Measurements from ENCODE around the gene MYD88.
"Not testable (repeated sequence)": the region's sequence is repeated elsewhere in the genome, so short reads cannot be mapped to it uniquely, and the experiment has no call there.

The MYD88 gene

DNA sequence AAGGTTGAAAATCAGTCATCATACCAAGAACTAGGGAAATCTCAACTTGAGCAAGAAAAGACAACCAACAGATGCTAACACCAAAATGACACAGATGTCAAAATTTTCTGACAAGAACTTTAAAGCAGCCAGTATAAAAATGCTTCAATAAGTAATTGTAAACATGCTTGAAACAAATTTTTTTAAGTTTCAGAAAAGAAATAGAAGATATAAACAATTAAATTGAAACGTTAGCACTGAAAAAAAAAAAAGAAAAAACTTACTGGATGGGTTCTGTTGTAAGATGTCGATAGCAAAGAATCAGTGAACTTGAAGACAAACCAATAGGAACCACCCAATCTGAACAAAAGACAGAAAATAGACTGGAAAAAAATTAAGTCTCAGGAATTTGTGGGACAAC, 8.0 kb downstream of the MYD88 start:
- no peak for DNase-seq

DNA sequence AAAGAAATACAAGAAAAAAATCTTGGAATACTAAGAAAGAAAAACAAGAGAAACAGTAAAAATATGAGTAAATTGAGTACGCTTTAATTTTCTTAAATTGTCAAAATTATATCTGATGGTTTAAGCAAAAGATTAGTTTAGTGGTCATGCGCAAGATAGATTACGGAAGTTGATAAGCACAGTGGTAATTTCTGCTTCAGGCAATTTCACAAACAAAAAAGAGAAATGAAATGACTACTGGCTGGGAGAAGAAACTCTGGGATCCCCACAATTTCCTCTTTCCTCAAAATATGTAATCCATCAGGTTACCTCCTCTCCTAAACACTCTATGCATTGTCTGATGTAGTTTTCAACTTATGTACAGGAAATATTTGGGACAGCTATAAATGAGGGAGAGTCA, 9.0 kb downstream of the MYD88 start:
- no peak for DNase-seq

DNA sequence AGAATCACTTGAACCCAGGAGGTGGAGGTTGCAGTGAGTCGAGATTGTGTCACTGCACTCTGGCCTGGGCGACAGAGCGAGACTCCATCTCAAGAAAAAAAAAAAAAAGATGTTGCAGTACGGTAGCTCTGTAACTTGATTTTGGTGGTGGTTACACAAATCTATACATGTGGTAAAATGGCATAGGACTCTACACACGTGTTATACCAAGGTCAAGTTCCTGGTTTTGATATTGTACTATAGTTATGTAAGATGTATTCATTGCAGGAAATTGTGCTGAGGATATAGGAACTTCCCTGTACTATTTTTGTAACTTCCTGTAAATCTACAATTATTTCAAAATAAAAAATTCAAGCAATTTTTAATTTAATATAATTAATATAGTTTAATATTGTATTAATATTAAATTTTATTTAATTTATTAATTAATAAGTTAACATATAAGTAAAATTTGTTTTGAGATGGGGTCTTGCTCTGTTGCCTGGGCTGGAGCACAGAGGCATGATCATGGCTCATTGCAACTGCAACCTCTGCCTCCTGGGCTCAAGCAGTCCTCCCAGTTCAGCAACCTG, 9.9 kb downstream of the MYD88 start:
- no peak for DNase-seq

DNA sequence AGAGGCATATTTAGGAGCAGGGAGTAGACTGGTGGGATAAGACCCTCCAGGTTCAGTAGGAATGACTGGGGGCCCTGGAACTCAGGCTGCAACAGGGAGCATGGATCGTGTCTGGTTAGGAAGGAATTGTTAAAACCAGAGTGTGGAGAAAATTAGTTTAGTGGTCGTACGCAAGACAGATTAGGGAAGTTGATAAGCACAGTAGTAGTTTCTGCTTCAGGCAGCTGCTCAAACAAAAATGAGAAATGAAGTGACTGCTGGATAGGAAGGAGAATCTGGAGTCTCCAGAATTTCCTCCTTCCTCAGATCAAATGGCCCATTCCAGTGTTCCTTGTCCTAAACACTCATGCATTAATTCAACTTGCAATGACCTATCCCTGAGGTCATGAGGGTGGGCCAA, 11.2 kb downstream of the MYD88 start:
- no peak for DNase-seq

DNA sequence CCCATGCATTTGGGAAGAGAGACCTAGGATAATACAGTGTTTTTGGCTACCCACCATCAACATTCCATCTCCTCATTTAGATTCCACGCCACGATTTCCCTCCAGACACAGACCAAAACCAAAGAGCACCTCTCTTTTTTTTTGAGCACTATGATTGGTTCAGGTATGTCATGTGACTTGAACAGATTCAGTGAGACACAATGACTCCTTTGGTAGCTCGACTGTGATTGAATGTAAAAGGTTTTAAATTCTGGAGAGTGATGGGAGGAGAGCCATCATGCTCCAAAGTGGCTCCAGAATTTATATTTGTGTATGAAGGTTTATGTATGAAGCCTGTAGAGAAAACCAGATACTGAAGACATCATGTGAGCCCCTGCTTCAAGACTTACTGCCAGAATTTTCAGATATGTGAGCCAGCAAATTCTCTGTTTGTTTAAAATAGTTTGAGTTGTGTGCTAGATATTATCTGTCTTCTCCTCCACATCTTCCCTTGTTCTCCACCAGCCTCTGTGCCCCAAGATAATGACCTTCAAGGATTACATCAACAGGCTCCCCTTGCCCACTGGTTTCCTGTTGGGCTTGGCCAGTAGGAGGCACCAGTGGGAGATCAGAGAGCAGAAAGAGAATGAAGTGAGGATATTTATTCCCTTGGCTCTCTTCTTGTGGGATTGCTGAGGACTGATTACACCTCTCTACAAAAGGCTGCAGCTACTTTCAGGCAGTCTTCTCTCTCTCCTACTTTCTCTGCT, 12.5 kb downstream of the MYD88 start:
- DNase-seq = no peak

DNA sequence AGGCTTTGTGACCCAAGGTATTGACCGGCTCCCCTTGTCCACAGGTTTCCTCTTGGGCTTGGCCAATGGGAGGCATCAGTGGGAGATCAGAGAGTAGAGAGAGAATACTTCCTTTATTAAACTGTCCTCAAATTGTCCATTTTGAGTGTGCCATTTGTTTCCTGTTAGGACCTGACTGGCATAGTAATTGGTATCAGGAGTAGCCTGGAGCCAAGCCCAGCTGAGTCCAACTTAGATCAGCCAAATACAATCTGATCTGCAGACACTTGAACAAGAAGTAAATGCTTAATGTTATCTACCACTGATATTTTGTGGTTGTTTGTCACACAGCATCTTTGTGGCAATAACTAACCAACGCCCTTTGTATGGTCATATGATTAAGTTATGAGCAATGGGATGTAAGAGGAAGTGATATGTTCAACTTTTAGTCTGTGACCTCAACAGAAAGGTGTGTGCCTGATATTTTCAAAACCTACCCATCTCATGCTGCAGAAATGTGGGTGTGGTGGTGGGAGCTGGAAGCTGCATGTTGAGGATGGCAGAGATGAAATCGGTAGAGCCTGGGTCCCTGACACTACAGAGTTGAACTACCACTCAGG, 13.3 kb downstream of the MYD88 start:
- DNase-seq = no peak

DNA sequence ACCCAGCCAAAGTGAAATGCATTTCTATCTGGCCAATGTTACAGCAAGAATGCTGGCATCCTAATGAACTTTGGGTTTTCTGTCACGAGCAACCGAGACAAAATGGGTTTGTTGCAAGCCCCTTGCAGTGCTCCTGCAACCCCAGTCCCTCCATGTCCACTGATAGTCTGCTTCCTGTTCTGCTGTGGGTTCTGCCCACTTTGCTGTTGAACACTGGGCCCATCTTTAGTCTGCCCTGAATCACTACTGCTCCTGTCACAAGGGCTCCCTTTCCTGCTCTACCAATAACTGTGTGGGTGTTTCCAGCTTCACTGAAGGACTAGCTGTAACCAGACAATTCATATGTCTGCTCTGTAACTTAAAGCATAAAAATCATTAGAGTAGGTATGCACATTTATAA, 14.1 kb downstream of the MYD88 start:
- no peak for DNase-seq

DNA sequence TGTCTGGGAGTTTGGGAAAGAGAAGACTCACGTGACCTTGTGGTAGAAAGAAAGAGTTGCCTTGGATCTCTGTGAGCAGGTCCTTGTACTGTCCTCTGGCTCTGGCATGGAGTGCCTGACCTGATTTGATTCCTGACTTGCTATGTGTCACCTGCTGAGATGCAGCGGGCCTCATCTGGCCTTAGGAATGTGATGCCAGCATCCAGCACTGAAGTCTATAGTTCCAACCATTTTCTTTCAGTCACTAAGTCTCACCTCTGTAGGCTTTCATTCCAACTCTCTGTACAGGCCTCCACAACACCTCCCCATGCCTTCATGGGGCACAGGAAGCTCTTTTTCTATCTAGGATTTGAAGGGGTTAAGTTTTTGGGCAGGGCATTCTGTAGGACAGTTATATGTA, 14.8 kb downstream of the MYD88 start:
- no peak for DNase-seq

DNA sequence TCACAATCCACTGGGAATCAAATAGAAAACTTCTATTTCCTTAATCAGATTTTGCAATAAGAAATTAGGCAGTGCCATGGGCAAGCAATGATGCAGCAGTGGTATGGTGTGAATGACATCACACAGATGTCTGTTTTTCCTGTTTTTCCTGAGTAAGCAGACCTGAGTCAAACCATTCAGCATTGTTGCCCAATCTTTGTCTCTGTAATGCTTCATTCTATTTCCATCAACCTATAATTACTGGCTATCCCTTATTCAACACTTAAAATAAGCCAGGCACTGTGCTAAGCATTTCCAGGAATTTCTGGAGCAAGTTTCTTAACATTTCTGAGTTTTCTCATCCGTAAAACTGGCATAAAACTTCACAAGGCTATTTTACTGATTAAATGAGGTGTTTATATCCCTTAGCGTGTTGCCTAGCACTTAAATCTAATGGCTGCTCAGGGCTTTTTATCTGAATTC, 15.6 kb downstream of the MYD88 start:
- DNase-seq = no peak

DNA sequence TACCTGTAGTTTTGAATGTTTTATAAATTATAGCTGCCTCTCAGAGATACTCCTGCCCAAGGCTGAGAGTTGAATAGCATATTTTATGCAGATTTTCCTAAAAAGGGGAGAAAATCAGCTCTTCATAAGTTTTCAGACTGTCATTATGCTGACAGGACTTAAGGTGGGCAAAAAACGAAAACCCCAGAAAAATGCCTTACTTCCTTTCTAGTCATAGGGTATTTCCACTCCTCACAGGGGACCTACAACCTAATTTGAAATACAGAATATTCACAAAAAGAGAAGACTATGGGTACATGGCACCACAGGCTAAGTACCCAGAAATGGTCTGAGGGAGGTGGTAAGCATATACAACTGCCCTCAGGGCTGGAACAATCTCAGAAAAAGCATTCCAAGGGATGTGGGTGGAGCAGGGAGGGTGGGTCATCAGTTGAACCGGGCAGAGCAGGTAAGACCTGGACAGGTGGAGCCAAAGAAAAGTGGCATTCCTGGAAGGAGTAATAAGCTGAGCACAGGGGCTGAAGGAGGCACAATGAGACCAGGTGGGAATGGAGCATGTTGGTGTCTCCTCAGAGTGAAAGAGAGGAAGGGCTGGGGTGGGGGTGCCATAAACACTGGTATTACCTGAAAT, 16.3 kb downstream of the MYD88 start:
- no peak for DNase-seq

DNA sequence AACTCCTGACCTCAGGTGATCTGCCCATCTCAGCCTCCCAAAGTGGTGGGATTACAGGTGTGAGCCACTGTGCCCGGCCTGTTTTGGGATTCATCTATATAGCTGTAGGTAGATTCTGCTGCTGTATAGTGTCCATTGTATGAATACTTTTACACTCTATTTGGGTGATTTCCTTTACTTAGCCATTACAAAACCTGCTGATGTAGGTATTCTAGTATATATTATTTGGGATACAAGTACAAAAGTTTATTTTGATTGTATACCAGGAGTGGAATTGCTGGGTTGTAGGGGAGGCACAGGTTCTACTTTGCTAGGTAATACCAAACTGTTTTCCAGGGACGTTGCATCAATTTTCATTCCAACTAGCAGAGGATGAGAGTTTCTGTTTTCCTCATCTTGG, 17.4 kb downstream of the MYD88 start:
- no peak for DNase-seq

DNA sequence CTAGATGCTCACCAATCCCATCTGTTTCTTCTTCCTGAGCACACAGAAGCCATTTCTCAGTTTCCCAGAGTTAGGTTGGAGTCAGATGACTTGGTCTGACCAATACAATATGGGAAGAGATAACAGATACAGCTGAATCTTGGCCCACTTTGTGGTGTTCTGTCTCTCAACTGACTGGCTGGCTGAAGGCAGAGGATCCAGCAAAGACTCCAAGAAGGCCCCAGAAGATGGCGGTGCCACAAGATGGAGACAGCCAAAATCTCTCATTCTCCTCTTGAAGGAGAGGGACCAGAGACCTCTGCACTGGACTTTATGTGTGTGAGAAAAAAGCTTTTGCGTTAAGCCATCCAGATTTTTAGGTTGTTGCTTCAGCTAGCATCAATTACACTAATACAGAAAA, 18.7 kb downstream of the MYD88 start:
- no peak for DNase-seq

DNA sequence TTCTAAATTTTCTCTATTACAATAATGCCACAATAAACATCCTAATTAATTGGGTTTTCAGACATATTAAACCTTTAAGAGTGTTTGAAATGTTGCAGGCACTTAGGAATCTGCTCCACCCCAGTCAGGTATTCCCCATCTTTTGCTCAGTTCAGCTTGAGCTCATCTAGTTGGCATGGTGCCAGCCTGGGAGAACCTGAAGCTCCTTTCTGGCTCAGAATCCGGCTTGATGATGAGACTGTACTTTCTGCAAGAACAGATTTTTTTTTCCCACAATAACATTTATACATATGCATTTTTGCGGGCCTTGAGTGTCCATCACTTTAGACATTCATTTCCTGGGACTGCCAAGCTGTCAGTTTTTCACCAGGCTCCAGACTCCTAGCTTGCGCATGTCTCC, 19.1 kb downstream of the MYD88 start:
- DNase-seq = no peak

DNA sequence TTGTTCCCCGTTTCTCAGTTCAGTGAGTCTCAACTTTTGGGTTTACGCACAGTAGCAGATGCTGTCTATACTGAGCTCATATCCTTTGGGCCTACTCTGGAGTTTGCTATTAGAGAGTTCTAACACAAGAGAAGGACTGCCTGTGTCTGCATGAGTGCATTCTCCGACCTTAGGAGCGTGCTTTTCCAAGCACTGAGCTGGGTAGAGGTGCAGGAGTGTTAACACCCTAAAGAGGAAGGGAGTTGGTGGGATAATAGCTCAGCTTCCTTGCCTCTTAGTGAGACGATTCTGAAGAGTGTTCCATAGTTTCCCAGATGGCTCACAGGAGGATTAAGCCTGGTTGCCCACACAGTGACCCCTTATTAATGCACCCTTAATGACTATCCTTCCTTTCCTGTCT, 20.0 kb downstream of the MYD88 start:
- DNase-seq = no peak

DNA sequence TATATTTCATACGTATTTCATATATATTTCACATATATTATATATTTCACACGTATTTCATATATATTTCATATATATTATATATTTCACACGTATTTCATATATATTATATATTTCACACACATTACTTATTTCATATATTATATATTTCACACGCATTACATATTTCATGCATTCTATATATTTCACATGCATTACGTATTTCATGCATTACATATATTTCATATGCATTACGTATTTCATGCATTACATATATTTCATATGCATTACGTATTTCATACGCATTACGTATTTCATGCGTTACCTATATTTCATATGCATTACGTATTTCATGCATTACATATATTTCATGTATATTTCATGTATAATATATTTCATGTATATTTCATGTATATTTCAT, 22.2 kb downstream of the MYD88 start:
- DNase-seq = not testable (repeated sequence)

DNA sequence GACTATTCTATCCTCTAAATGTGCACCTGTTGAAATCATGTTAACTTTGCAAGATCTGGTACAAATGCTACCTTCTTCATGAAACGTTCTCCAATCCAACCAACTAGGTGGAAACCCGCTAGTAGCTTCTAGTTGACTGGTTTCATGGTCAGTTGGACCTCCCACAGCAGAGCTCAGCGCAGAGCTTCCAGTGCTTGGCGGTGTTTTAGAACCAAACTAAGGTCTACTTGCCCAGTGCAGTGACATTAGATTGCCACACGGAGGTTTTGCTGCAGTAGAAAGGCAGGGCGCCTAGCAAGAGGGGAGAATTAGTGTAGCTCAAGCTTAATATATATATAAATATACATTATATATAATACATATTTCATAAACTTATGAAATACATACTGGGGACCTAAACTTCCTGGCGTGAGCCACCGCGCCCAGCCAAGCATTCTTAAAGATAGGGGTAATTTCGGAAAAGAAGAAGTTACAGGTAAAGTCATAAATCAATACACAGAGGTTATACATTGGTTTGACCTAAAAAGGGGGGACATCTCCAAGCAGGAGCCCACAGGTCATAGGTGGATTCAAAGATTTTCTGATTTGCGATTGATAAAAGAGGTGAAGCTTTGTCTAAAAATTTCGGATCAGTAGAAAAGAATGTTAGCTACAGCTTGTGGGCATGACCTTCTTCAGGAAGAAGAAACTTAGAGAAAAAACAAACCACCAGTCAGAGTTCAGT, 24.8 kb downstream of the MYD88 start:
- DNase-seq = peak; percentile 39

DNA sequence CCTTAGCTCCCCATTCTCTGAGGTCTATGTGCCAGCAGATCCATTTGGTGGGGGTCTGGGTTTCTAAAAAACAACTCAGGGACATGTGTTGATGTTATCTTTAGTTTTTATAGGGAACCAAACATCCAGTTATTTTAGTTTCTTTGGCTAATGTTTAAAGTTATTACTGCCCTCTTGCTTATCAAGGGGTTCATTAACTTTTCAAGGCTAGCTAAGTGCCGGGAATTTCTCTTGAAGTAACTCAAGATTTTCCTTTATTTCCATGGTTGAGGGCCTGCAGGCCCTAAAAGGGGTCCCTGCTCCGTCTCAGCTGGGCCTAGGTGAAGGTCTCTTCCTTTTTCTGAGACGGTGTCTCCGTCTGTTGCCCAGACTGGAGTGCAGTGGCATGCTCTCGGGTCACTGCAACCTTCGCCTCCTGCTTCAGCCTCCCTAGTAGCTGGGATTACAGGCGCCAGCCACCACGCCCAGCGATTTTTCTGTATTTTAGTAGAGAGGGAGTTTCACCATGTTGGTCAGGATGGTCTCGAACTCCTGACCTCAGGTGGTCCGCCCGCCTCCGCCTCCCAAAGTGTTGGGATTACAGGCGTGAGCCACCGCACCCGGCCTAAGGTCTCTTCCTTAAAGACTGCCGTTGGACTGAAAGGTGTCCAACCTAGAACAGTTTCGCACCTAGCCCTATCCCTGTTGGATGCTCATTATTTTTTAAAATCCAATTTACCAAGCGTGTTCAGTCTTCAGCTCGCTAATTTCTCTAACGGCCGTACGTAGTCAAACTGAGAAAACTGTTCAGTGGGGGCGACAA, 25.6 kb downstream of the MYD88 start:
- no peak for DNase-seq

DNA sequence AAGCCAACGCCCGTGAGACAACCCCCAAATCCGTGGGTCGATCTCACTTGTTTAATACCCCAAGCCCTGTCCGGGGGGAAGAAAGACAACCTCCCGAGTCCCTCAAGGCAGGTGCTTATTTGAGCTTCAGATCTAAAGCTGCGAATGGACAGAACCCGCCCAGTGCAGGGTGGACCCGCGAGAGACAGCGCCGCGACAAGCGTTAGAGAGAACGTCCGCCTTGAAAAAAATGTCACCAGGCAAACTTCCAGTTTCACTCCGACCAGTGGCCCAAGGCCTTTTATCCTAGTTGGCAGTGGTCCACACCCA, 26.1 kb downstream of the MYD88 start:
- DNase-seq = no peak

DNA sequence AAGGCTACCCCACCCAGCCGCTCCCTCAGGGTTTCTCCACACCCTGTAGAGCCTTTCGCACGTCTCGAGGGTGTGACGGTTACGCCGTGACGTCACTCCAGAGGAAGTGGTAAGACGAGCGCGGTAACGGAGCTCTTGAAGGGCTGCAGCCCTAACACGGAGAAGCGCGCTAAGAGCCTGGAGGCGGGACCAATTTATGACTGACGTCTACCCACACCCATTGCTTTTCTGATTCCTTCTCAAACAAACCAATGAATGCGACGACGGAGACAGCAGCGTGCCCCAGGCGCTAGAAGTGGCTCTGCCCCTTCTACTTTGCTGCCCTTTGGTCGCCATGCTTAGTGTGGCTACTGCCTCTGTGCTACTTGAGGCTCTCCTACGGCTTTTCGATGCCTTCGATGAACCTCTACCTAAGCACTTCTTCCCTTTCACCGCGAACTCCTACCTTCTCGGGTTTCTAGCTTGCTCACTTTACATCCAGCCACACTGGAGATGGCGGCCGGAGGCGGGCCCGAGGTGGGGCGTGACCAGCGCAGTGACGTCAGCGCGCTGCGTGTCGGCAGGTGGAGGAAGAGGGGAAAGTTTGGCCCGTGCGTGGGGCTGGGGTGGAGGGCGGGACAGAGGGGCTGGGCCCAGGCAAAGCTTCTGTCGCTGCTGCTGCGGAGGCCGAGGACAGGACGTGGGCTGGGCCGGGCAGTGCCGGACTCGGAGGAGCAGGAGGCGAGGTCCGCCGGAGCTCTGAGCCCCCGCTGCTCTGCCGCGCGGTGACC, 26.7 kb downstream of the MYD88 start, which contains the start of gene OXSR1:
Gene OXSR1 (plus strand): TSS at position 586 of the 770 bp plus-strand sequence. CDS start 340 bp downstream, outside the sequence.
- peak; percentile 97 for DNase-seq

DNA sequence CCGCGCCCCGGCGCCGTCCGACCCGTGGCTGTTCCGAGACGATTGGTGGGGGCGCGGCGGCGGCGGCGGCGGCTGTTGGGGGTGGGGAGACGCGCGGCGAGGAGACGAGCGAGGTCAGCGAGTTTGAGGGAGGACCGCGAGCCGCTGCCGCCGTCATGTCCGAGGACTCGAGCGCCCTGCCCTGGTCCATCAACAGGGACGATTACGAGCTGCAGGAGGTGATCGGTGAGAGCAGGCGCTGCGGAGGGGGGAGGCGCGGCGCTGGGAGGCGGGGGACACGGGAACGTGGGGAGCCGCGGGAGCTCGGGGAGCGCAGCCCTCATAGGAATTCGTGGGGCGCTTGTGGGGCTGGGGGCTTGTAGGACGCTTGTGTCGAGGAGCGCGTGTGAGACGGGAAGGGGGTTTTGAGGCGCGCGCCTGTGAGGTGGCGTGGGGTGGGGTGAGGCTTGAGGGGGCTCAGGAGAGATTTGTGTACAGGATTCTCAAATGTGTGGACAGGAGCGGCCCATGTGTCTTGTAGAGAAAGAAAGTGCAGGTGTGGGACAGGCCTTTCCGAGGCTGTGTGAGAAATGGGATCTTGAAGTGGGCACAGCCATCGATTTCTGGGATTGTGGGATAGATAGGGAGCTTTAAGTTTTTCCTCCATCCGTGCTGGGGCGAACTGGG, 27.4 kb downstream of the MYD88 start:
- no peak for DNase-seq

DNA sequence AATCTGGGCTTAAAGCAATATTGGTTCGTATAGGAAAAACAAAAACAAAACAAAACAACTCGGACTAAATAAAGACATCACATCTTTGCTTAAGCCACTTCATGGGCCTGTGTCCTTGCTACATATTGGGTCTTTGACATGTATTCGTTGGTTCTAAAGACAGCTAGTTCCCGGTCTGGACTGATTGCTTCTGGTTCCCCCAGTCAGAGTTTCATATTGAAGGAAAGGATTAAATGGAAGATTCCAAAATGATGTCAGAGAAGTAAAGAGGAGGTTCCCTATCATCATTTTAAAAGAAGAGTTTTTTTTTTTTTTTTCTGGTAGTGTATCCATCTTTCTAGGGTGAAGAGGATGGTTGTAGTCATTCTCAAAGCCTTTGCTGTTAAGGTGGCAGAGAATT, 29.1 kb downstream of the MYD88 start:
- no peak for DNase-seq
